HCT116 (cell line): ENCODE results near the gene SDR42E2. TPM values are rescaled to one million over a fixed set of nuclear protein-coding genes. Genes with fewer than 3 reads are reported as not detected.

Experiments
- ATAC-seq: fragments of 200-7000 bp; cut with Tn5 transposase; 2 replicates; pipeline ENCODE4 v1.9.1; 2020; ENCODE audit warnings: mild to moderate bottlenecking, moderate library complexity
- BruUV-seq: library from RNA; stranded (reverse); fragments of 400-500 nt; replicated peaks from 2 replicates; lab custom pipeline; 2021; lab: Mats Ljungman, UMichigan
- CTCF ChIA-PET: fragments of 300-600 bp; sonication (Branson Sonifier 250); formaldehyde crosslinking; loops from one replicate; lab custom pipeline; 2021; ENCODE audit warnings: antibody characterized with exemption; lab: Charles Lee
- POLR2A ChIA-PET: fragments of 300-600, 350-600 bp; sonication (Branson Sonifier 250); formaldehyde crosslinking; loops from one replicate; lab custom pipeline; 2021; ENCODE audit warnings: antibody characterized with exemption; lab: Charles Lee
- RAD21 ChIA-PET, 2 experiments: fragments of 300-600 bp; sonication (Branson Sonifier 250); formaldehyde crosslinking; loops; one replicate each; lab custom pipeline; 2023; ENCODE audit warnings: low total read pairs in 2 of 2; ENCODE audit not compliant: uncharacterized antibody in 2 of 2, unreplicated experiment in 2 of 2, low non-redundant PET in 1 of 2; lab: Charles Lee
- DNase-seq: peaks from one replicate; pipeline ENCODE4 v3.0.0-alpha.2; 2010; ENCODE audit warnings: low read depth, low spot score
- H2AFZ ChIP-seq: fragments of 200-600 bp; shearing (Covaris generic), sonication (generic); 2 replicates; pipeline ENCODE4 v1.6.1; 2017; ENCODE audit warnings: low read depth, mixed run types, mixed read lengths, antibody characterized with exemption, low read length; ENCODE audit not compliant: poor library complexity, severe bottlenecking
- H3K27ac ChIP-seq: 2 replicates; pipeline ENCODE4 v1.5.1; 2012; ENCODE audit warnings: low read depth, low read length
- H3K27me3 ChIP-seq: fragments of 200-600 bp; sonication (generic); 2 replicates; pipeline ENCODE4 v1.6.1; 2016; ENCODE audit warnings: mixed run types, low read length, mixed read lengths; ENCODE audit not compliant: insufficient read depth
- H3K36me3 ChIP-seq, 2 experiments: fragments of 200-500 bp in 1 of 2; fragments of 200-600 bp in 1 of 2; sonication (Bioruptor generic) in 1 of 2; sonication (generic) in 1 of 2; 2 replicates each; pipeline versions ENCODE4 v1.5.1 to v1.6.1; 2014 to 2016; ENCODE audit warnings: low read length in 2 of 2, inconsistent platforms in 1 of 2, mixed read lengths in 1 of 2, mixed run types in 1 of 2; ENCODE audit not compliant: insufficient read depth in 2 of 2, control insufficient read depth in 1 of 2
- H3K4me1 ChIP-seq, 2 experiments: fragments of 200-600 bp in 1 of 2; sonication (generic) in 1 of 2; 2 replicates each; pipeline versions ENCODE4 v1.5.1 to v1.6.1; 2012 to 2017; ENCODE audit warnings: low read length in 2 of 2, inconsistent platforms in 1 of 2, mild to moderate bottlenecking in 1 of 2, mixed read lengths in 1 of 2, mixed run types in 1 of 2, moderate library complexity in 1 of 2; ENCODE audit not compliant: insufficient read depth in 2 of 2, control insufficient read depth in 1 of 2
- H3K4me2 ChIP-seq: fragments of 200-600 bp; sonication (generic); 2 replicates; pipeline ENCODE4 v1.6.1; 2017; ENCODE audit warnings: mixed run types, low read length, mixed read lengths
- H3K4me3 ChIP-seq, 2 experiments: fragments of 200-600 bp in 1 of 2; sonication (generic) in 1 of 2; replicated peaks in 1 of 2; 2 replicates each; pipeline ENCODE4 v1.5.1; 2011 to 2016; ENCODE audit warnings: low read length in 2 of 2, control low read depth in 1 of 2, low read depth in 1 of 2, mild to moderate bottlenecking in 1 of 2, mixed read lengths in 1 of 2, mixed run types in 1 of 2
- H3K79me2 ChIP-seq: fragments of 200-600 bp; sonication (generic); 2 replicates; pipeline ENCODE4 v1.6.1; 2017; ENCODE audit warnings: mild to moderate bottlenecking, mixed run types, low read length, moderate library complexity, mixed read lengths; ENCODE audit not compliant: insufficient read depth
- H3K9ac ChIP-seq: fragments of 200-600 bp; sonication (generic); 2 replicates; pipeline ENCODE4 v1.6.1; 2016; ENCODE audit warnings: low read length, mixed read lengths
- H3K9me2 ChIP-seq: fragments of 200-600 bp; sonication (generic), shearing (Covaris generic); 2 replicates; pipeline ENCODE4 v1.6.1; 2017; ENCODE audit warnings: mixed run types, mild to moderate bottlenecking, moderate library complexity; ENCODE audit not compliant: insufficient read depth
- H3K9me3 ChIP-seq, 2 experiments: fragments of 200-500 bp in 1 of 2; fragments of 200-600 bp in 1 of 2; sonication (Bioruptor generic) in 1 of 2; sonication (generic) in 1 of 2; 2 replicates each; pipeline ENCODE4 v1.6.1; 2014 to 2017; ENCODE audit warnings: low read length in 2 of 2, mixed read lengths in 2 of 2, inconsistent platforms in 1 of 2, low read depth in 1 of 2, mild to moderate bottlenecking in 1 of 2, mixed run types in 1 of 2, moderate library complexity in 1 of 2; ENCODE audit not compliant: control insufficient read depth in 1 of 2, insufficient read depth in 1 of 2
- H4K20me1 ChIP-seq: fragments of 200-600 bp; sonication (generic), shearing (Covaris generic); 2 replicates; pipeline ENCODE4 v1.6.1; 2017; ENCODE audit warnings: mixed run types, mild to moderate bottlenecking, moderate library complexity; ENCODE audit not compliant: insufficient read depth
- ATF3 ChIP-seq: IDR thresholded peaks from 2 replicates; pipeline ENCODE4 v1.6.1; 2012
- CBX3 ChIP-seq: IDR thresholded peaks from 2 replicates; pipeline ENCODE4 v1.6.1; 2012; ENCODE audit warnings: low read depth
- CTCF ChIP-seq, 3 experiments: fragments of 200-600 bp in 1 of 3; sonication (generic) in 1 of 3; IDR thresholded peaks in 2 of 3; conservative IDR thresholded peaks in 1 of 3; 2 replicates each; pipeline ENCODE4 v1.5.1; 2012 to 2017; ENCODE audit warnings: low read depth in 2 of 3, low read length in 2 of 3, antibody characterized with exemption in 1 of 3, borderline replicate concordance in 1 of 3, control low read depth in 1 of 3, mild to moderate bottlenecking in 1 of 3, mixed read lengths in 1 of 3, mixed run types in 1 of 3, moderate library complexity in 1 of 3; ENCODE audit not compliant: insufficient read depth in 1 of 3
- EGR1 ChIP-seq: IDR thresholded peaks from 2 replicates; pipeline ENCODE4 v1.6.1; 2012; ENCODE audit warnings: low read depth
- ELF1 ChIP-seq: IDR thresholded peaks from 2 replicates; pipeline ENCODE4 v1.6.1; 2012; ENCODE audit warnings: low read depth, borderline replicate concordance
- EZH2 ChIP-seq: fragments of 200-600 bp; sonication (generic); IDR thresholded peaks from 2 replicates; pipeline ENCODE4 v1.6.1; 2017; ENCODE audit warnings: antibody characterized with exemption, mixed run types
- EZH2phosphoT487 ChIP-seq: fragments of 200-600 bp; IDR thresholded peaks from 2 replicates; pipeline ENCODE4 v1.6.1; 2018; ENCODE audit warnings: antibody characterized with exemption, borderline replicate concordance
- MAX ChIP-seq: IDR thresholded peaks from 2 replicates; pipeline ENCODE4 v1.6.1; 2012
- POLR2A ChIP-seq: IDR thresholded peaks from 2 replicates; pipeline ENCODE4 v1.7.0; 2011; ENCODE audit warnings: borderline replicate concordance; ENCODE audit not compliant: insufficient read depth, insufficient read length; ENCODE audit errors: extremely low read depth
- POLR2AphosphoS5 ChIP-seq: IDR thresholded peaks from 2 replicates; pipeline ENCODE4 v1.6.1; 2011; ENCODE audit warnings: mild to moderate bottlenecking, low read depth, low read length, moderate library complexity
- RAD21 ChIP-seq: IDR thresholded peaks from 2 replicates; pipeline ENCODE4 v1.6.1; 2012; ENCODE audit warnings: low read depth, mild to moderate bottlenecking
- SIN3A ChIP-seq: IDR thresholded peaks from 2 replicates; pipeline ENCODE4 v1.6.1; 2012; ENCODE audit warnings: low read depth
- SRF ChIP-seq: IDR thresholded peaks from 2 replicates; pipeline ENCODE4 v1.6.1; 2012; ENCODE audit warnings: low read depth
- TCF7L2 ChIP-seq: IDR thresholded peaks from 2 replicates; pipeline ENCODE4 v1.7.0; 2011; ENCODE audit warnings: borderline replicate concordance, inconsistent platforms; ENCODE audit not compliant: insufficient read depth, insufficient read length; ENCODE audit errors: extremely low read depth
- YY1 ChIP-seq: IDR thresholded peaks from 2 replicates; pipeline ENCODE4 v1.6.1; 2011; ENCODE audit warnings: low read length, low read depth, moderate library complexity, mild to moderate bottlenecking; ENCODE audit not compliant: insufficient replicate concordance; ENCODE audit errors: extremely low read depth
- ZFX ChIP-seq: fragments of 450-650 bp; IDR thresholded peaks from 2 replicates; pipeline ENCODE4 v1.6.1; 2017
- ZNF274 ChIP-seq: fragments of 200-500 bp; sonication (Bioruptor generic); IDR thresholded peaks from 2 replicates; pipeline ENCODE4 v1.6.1; 2014; ENCODE audit warnings: mild to moderate bottlenecking, low read depth, low read length, inconsistent platforms
- intact Hi-C: fragments of 100-400 bp; cut with micrococcal nuclease; formaldehyde crosslinking; loops from 2 replicates; pipeline ENCODE4 v1.10.0; 2022
- total RNA-seq: library from RNA; stranded (reverse); gene quantifications from one replicate; pipeline ENCODE4 v1.2.1, GENCODE V29; 2021; ENCODE audit not compliant: unreplicated experiment
- TF ChIP-seq, protein P1 (sequence below): IDR thresholded peaks from 2 replicates; pipeline ENCODE4 v1.6.1; 2012; ENCODE audit warnings: low read depth
- TF ChIP-seq, protein P2 (sequence below): IDR thresholded peaks from 2 replicates; pipeline ENCODE4 v1.6.1; 2011; ENCODE audit warnings: mild to moderate bottlenecking, low read length, moderate library complexity; ENCODE audit not compliant: insufficient replicate concordance; ENCODE audit errors: extremely low read depth

Gene SDR42E2
- total RNA-seq, 1 experiment from 2014 or later = 0.27 TPM

GRCh38 chr16:22164482-22164881 is 2.2 kb downstream of the SDR42E2 start:
- RAD21 ChIA-PET = no interaction called here
- POLR2A ChIA-PET = no interaction called here
- CTCF ChIA-PET = no interaction called here
- Histone ChIP-seq H3K9me3 (no peaks in the 10 kb centered on the region; a peak in 1 of 4 replicates), H3K4me3 (no peak overlapping the region), H3K79me2 (no peaks in the 10 kb centered on the region), H3K9me2 (no peaks in the 10 kb centered on the region), H3K4me2 (no peak overlapping the region), H3K36me3 (no peaks in the 10 kb centered on the region), H3K27me3 (no peaks in the 10 kb centered on the region), H2AFZ (no peak overlapping the region), H3K4me1 (peaks cover 0 to 10% of the 10 kb centered on the region in 2 experiments; a peak in 2 of 4 replicates), H3K9ac (no peak overlapping the region), H4K20me1 (no peaks in the 10 kb centered on the region), H3K27ac (no peak overlapping the region)
- BruUV-seq = no TSS peak
- intact Hi-C loops = no loop called here
- DNase-seq (no peak), ATAC-seq (no peak)
- no peak for TF ChIP-seq POLR2AphosphoS5
- no peak for TF ChIP-seq EZH2phosphoT487
- no peak for TF ChIP-seq CTCF (IDR thresholded peaks at IDR 0.05 in 2 of 3, conservative IDR thresholded peaks at IDR 0.05 in 1 of 3; ENCODE audit: borderline replicate concordance in 1 of 3, insufficient read depth in 1 of 3, low read depth in 2 of 3, low read length in 2 of 3)
- TF ChIP-seq ZFX = no peak
- TF ChIP-seq, protein P1, sequence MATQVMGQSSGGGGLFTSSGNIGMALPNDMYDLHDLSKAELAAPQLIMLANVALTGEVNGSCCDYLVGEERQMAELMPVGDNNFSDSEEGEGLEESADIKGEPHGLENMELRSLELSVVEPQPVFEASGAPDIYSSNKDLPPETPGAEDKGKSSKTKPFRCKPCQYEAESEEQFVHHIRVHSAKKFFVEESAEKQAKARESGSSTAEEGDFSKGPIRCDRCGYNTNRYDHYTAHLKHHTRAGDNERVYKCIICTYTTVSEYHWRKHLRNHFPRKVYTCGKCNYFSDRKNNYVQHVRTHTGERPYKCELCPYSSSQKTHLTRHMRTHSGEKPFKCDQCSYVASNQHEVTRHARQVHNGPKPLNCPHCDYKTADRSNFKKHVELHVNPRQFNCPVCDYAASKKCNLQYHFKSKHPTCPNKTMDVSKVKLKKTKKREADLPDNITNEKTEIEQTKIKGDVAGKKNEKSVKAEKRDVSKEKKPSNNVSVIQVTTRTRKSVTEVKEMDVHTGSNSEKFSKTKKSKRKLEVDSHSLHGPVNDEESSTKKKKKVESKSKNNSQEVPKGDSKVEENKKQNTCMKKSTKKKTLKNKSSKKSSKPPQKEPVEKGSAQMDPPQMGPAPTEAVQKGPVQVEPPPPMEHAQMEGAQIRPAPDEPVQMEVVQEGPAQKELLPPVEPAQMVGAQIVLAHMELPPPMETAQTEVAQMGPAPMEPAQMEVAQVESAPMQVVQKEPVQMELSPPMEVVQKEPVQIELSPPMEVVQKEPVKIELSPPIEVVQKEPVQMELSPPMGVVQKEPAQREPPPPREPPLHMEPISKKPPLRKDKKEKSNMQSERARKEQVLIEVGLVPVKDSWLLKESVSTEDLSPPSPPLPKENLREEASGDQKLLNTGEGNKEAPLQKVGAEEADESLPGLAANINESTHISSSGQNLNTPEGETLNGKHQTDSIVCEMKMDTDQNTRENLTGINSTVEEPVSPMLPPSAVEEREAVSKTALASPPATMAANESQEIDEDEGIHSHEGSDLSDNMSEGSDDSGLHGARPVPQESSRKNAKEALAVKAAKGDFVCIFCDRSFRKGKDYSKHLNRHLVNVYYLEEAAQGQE = no peak
- TF ChIP-seq POLR2A = no peak
- no peak for TF ChIP-seq SRF
- TF ChIP-seq ELF1 = no peak
- no peak for TF ChIP-seq MAX
- TF ChIP-seq ZNF274 = no peak
- no peak for TF ChIP-seq YY1
- no peak for TF ChIP-seq TCF7L2
- TF ChIP-seq EGR1 = no peak
- TF ChIP-seq EZH2 = no peak
- no peak for TF ChIP-seq RAD21
- TF ChIP-seq, protein P2, sequence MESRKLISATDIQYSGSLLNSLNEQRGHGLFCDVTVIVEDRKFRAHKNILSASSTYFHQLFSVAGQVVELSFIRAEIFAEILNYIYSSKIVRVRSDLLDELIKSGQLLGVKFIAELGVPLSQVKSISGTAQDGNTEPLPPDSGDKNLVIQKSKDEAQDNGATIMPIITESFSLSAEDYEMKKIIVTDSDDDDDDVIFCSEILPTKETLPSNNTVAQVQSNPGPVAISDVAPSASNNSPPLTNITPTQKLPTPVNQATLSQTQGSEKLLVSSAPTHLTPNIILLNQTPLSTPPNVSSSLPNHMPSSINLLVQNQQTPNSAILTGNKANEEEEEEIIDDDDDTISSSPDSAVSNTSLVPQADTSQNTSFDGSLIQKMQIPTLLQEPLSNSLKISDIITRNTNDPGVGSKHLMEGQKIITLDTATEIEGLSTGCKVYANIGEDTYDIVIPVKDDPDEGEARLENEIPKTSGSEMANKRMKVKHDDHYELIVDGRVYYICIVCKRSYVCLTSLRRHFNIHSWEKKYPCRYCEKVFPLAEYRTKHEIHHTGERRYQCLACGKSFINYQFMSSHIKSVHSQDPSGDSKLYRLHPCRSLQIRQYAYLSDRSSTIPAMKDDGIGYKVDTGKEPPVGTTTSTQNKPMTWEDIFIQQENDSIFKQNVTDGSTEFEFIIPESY = no peak
- TF ChIP-seq CBX3 = no peak
- no peak for TF ChIP-seq SIN3A
- TF ChIP-seq ATF3 = no peak
